GM15510 (cell line): ENCODE measurements around the gene VGLL3.

Source experiments
- POLR2A ChIP-seq: IDR thresholded peaks from 3 replicates; pipeline ENCODE4 v1.6.1; 2011; ENCODE audit warnings: borderline replicate concordance; ENCODE audit not compliant: insufficient read length; ENCODE audit errors: extremely low read depth

VGLL3 gene

DNA sequence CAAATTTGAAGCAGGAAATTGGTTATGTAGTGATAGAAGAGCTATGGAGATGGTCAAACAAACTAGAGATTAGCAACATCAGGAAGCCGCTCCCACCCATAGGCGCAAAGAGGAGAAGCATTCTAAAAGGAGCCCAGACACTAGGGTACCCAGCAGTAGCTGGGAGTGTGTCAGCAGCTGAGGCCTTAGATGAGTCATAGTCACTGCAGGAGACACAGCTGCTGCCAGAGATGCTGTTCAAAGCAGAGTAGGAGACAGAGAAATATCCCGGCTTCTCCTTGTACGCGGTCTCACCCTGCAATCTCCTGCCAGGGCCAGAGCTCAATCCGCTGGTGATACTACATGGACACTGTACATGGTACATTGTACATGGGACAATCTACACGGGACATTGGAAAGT is 61.9 kb downstream of the VGLL3 start:
- no peak for TF ChIP-seq POLR2A

DNA sequence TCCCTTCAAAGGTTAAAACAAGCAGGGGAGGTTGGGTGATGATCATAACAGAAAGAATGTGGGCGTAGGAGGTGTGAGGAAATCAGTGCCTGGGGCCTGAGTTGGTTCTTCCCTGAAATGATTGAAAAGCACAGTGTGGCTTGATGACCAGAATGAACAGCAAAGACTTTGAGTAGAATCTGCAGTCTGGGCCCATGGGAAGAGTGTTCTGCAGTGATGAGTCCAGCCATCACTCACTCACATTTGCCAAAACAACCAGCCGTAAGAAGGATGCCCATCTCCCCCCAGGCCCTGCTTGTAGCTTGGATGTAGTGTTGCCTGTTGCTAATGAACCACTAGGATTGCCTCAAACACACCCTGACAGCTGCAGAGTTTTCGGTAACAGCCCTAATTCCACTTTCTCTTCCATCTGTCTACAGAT is 67.9 kb downstream of the VGLL3 start:
- no peak for TF ChIP-seq POLR2A

DNA sequence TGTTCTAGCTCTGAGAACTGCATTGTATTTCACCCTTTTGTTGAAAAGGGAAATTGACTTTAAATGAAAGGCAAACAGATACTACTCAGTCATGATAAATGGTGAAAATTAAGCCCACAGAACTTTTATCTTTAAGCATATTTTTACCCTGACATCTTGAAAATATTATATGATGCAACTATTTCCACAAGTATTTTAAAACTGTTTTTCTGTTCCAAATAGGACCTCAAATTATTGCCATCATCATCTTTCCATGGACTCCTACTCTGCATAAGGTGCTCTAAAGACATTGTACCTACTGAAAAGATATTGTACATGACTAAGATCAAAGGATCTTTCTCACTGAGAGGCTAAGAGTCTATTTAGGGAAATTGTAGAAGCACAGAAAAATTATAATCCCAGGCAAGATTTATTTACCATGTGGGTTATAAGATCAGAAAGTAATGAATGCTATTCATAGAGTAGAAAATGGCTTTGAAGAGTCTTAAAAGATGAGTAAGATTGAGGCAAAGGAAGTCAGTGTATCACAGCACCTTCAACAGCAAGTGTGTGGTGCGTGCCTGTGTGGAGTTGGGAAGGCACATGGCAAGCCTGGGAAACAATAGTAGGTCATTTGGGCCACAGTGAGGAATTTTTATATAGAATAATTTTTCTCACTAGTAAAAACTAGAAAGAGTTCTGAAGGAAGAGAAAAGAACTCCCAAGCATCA is 68.8 kb downstream of the VGLL3 start:
- no peak for TF ChIP-seq POLR2A

DNA sequence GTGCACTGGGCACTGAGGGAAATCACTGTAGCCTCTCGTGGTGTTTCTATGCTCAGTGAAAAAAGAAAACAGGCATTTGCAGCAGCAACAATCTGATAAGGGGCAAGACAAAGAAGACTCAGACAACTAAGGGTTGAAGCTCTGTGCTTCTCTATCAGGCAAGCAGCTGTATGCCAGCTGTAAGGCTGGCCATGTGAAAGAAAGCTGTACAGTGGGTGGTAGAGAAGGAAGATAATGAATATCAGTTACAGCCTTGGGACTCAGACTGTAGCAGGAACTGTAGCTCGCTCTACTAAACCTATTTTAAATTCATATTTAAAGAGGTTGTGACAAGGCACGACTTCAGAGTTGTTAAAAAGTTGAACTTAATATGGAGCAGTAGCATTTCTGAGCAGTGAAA is 76.3 kb downstream of the VGLL3 start:
- TF ChIP-seq POLR2A = no peak

DNA sequence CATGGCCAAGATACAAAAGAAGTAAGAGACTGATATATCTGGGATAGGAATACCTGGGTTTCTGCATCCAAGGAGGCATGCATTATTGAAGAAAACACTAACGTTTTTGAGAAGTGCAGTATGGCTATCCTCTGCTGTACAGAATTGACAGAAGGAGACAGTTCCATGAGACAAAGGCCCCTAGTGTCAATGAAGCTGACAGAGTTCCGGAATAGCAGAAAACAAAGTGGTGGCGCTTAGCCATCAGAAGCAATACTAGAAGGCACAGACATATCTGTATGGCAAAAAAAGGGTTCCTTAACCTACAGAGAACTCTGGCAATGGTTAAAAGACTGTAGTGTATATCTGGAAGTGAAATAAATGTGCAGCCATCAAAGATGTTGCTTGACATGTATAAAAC is 77.8 kb downstream of the VGLL3 start:
- no peak for TF ChIP-seq POLR2A

DNA sequence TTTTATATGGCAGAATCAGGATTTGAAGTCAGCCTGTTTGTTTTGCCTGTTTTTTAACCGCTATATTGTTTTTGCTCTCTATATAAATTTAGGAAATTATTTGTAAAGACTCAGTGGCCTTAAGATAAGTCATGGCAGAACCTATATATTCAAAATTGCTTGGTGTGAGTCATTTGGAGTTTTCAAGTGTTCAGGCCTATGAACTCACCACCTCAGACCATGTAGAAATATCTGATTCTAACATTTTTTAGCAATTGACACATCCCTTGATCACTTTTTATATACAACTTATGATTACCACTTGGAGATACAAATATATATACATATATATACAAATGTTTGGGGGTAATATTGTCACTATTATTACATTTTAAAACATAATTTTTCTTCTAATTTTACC is 95.7 kb downstream of the VGLL3 start:
- TF ChIP-seq POLR2A = no peak

DNA sequence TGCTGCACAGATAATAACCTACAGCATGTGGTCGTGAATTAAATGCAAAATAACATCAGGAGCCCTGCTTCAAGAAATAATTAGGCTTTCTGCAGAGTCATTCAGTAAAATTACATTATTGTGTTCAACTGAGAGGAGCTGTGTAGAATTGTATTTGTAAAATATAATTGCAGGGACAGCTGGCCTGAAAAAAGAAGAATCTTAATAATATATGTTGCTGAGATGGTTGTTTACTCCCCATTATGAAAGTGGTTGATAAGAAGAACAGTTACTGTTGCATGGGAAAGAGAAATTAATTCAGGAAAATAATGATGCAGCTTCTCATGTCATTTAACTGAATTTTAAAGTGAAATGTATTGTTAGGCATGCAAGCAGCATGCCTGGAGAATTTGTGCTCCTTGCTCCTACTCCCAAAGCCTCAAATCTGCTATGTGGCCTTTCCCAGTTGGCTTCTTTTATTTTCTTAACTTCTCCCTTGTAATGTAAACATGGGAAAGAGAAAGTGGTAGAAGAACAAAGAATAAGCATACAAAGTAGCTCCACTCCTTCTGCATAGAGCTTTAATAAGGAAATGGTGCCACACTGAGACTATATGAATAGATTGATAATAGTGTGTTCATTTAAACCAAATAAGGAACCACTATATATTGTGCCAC is 100.1 kb downstream of the VGLL3 start:
- no peak for TF ChIP-seq POLR2A
